Endodermal cell (in vitro differentiated cells): ENCODE data around the gene WBP1L. TPM values are rescaled to one million over a fixed set of nuclear protein-coding genes. Genes with fewer than 3 reads are reported as not detected.

Experiments used
- DNase-seq: peaks from one replicate; pipeline ENCODE4 v3.0.0-alpha.2; 2017
- H3K27ac ChIP-seq: 2 replicates; pipeline ENCODE4 v1.5.1; 2013; ENCODE audit warnings: mild to moderate bottlenecking, low read depth, low read length, moderate library complexity
- H3K27me3 ChIP-seq: 2 replicates; pipeline ENCODE4 v1.6.1; 2013; ENCODE audit warnings: mild to moderate bottlenecking, low read length, moderate library complexity; ENCODE audit not compliant: insufficient read depth, control insufficient read depth, poor library complexity, severe bottlenecking
- H3K36me3 ChIP-seq: 2 replicates; pipeline ENCODE4 v1.7.0; 2013; ENCODE audit warnings: mild to moderate bottlenecking, low read length, moderate library complexity; ENCODE audit not compliant: control insufficient read depth, insufficient read depth
- H3K4me1 ChIP-seq: one replicate; pipeline ENCODE4 v1.7.0; 2013; ENCODE audit warnings: low read length; ENCODE audit not compliant: control insufficient read depth, insufficient read depth
- H3K4me3 ChIP-seq: 2 replicates; pipeline ENCODE4 v1.5.1; 2013; ENCODE audit warnings: mild to moderate bottlenecking, low read length, moderate library complexity
- H3K9ac ChIP-seq: 2 replicates; pipeline ENCODE4 v1.6.1; 2013; ENCODE audit warnings: mild to moderate bottlenecking, low read length, moderate library complexity; ENCODE audit not compliant: poor library complexity, severe bottlenecking; ENCODE audit errors: extremely low read depth
- H3K9me3 ChIP-seq: 2 replicates; pipeline ENCODE4 v1.6.1; 2013; ENCODE audit warnings: mild to moderate bottlenecking, low read length, moderate library complexity; ENCODE audit not compliant: control insufficient read depth
- H3K27ac Mint-ChIP-seq: 2 replicates; pipeline ENCODE4 v1.8.0; 2020; ENCODE audit warnings: mixed read lengths
- H3K27me3 Mint-ChIP-seq: 2 replicates; pipeline ENCODE4 v1.8.0; 2021; ENCODE audit warnings: mild to moderate bottlenecking, mixed read lengths; ENCODE audit not compliant: insufficient read depth
- H3K36me3 Mint-ChIP-seq: 2 replicates; pipeline ENCODE4 v1.8.0; 2020; ENCODE audit warnings: low read depth, mixed read lengths
- H3K4me1 Mint-ChIP-seq: 2 replicates; pipeline ENCODE4 v1.8.0; 2020; ENCODE audit warnings: mixed read lengths
- H3K4me3 Mint-ChIP-seq: 2 replicates; pipeline ENCODE4 v1.8.0; 2020; ENCODE audit warnings: mild to moderate bottlenecking, moderate library complexity, mixed read lengths
- H3K9me3 Mint-ChIP-seq: 2 replicates; pipeline ENCODE4 v1.8.0; 2020; ENCODE audit warnings: mild to moderate bottlenecking, mixed read lengths
- CTCF ChIP-seq: fragments of 200-600 bp; sonication (generic); conservative IDR thresholded peaks from 2 replicates; pipeline ENCODE4 v1.5.0; 2021; ENCODE audit warnings: antibody characterized with exemption, mild to moderate bottlenecking
- WGBS, 2 experiments: methylation state at CpG; one replicate each; pipeline versions ENCODE4 v1.1.5 to v1.1.7; 2013; ENCODE audit warnings: missing lambda C conversion rate in 2 of 2, mixed read lengths in 1 of 2; ENCODE audit not compliant: insufficient coverage in 1 of 2, insufficient read length in 1 of 2; 5-methylcytosine and 5-hydroxymethylcytosine counted together
- total RNA-seq, 2 donors: library from RNA; stranded (reverse); fragmentation: NEBNext Ultra II Directional in 1 of 2; extraction: Animal tissue kit (Norgen Biotek cat#: 25700) in 1 of 2; gene quantifications; 2 replicates in 1 of 2; 3 replicates in 1 of 2; pipeline ENCODE4 v1.2.1, GENCODE V29; 2021

WBP1L gene
- total RNA-seq, 2 donors from 2014 or later, result 23.5 to 25.8 TPM

GRCh38 chr10:102811346-102811745 lies 67.6 kb downstream of the WBP1L start:
- no peaks in the 10 kb centered on the region for H3K9me3 Mint-ChIP-seq
- H3K36me3 Mint-ChIP-seq, result peaks cover 38% of the 10 kb centered on the region
- no peak overlapping the region for H3K4me3 ChIP-seq
- peaks cover 30% of the 10 kb centered on the region for H3K4me1 Mint-ChIP-seq
- no peaks in the 10 kb centered on the region for H3K9me3 ChIP-seq
- no peaks in the 10 kb centered on the region for H3K27me3 ChIP-seq
- no peak for DNase-seq
- no peak overlapping the region for H3K27ac ChIP-seq
- peaks cover 24% of the 10 kb centered on the region for H3K36me3 ChIP-seq
- no peak overlapping the region for H3K4me3 Mint-ChIP-seq
- no peak overlapping the region for H3K9ac ChIP-seq
- H3K4me1 ChIP-seq, result no peaks in the 10 kb centered on the region
- no peaks in the 10 kb centered on the region for H3K27me3 Mint-ChIP-seq
- H3K27ac Mint-ChIP-seq, result no peak overlapping the region
- TF ChIP-seq CTCF, result no peak
- WGBS, 2 experiments, result 93 to 94% methylated on average over 3 of the region's 3 CpGs

- H3K27ac Mint-ChIP-seq, result no peak overlapping the region
- H3K36me3 Mint-ChIP-seq, result peaks cover 35% of the 10 kb centered on the region
- peaks cover 30% of the 10 kb centered on the region for H3K4me1 Mint-ChIP-seq
Measured at GRCh38 chr10:102812231-102812876, 68.6 kb downstream of the WBP1L start.

GRCh38 chr10:102813017-102813541 lies 69.3 kb downstream of the WBP1L start:
- Histone ChIP-seq H3K27ac (no peak overlapping the region), H3K36me3 (peaks cover 24% of the 10 kb centered on the region), H3K27me3 (no peaks in the 10 kb centered on the region), H3K9ac (no peak overlapping the region), H3K4me1 (no peaks in the 10 kb centered on the region), H3K4me3 (no peak overlapping the region), H3K9me3 (no peaks in the 10 kb centered on the region)
- H3K9me3 Mint-ChIP-seq, result no peaks in the 10 kb centered on the region
- DNase-seq, result no peak
- peaks cover 35% of the 10 kb centered on the region for H3K36me3 Mint-ChIP-seq
- no peak overlapping the region for H3K27ac Mint-ChIP-seq
- WGBS, 2 experiments, result 91 to 95% methylated on average over 10 to 17 of the region's 17 CpGs
- no peaks in the 10 kb centered on the region for H3K27me3 Mint-ChIP-seq
- H3K4me3 Mint-ChIP-seq, result no peak overlapping the region
- TF ChIP-seq CTCF, result no peak
- H3K4me1 Mint-ChIP-seq, result peaks cover 30% of the 10 kb centered on the region

More at GRCh38 chr10:102812231-102812876, 68.6 kb downstream of the WBP1L start:
- no peak overlapping the region for H3K4me3 ChIP-seq
- 87 to 96% methylated on average over 7 to 9 of the region's 9 CpGs for WGBS, 2 experiments
- no peaks in the 10 kb centered on the region for H3K9me3 ChIP-seq
- Mint-ChIP-seq H3K27me3 (no peaks in the 10 kb centered on the region), H3K9me3 (no peaks in the 10 kb centered on the region), H3K4me3 (no peak overlapping the region)
- H3K9ac ChIP-seq, result no peak overlapping the region
- H3K4me1 ChIP-seq, result no peaks in the 10 kb centered on the region
- no peak overlapping the region for H3K27ac ChIP-seq
- DNase-seq, result no peak
- TF ChIP-seq CTCF, result no peak
- H3K36me3 ChIP-seq, result peaks cover 24% of the 10 kb centered on the region
- H3K27me3 ChIP-seq, result no peaks in the 10 kb centered on the region
